HepG2 (cell line): ENCODE results near the gene IER5L. TPM values are rescaled to one million over a fixed set of nuclear protein-coding genes. Genes with fewer than 3 reads are reported as not detected.
A peak's percentile ranks its signal among the peaks of the same experiment; 100 is the strongest.

Source experiments
- ATAC-seq: fragments of 200-7000 bp; cut with Tn5 transposase; 3 replicates; pipeline ENCODE4 v1.9.1; 2020; ENCODE audit warnings: mild to moderate bottlenecking, moderate library complexity
- BruUV-seq: library from RNA; stranded (reverse); fragments of 400-500 nt; replicated peaks from 2 replicates; lab custom pipeline; 2021; lab: Mats Ljungman, UMichigan
- CTCF ChIA-PET: fragments of 300-600 bp; formaldehyde crosslinking; extraction: SDS; loops from one replicate; lab custom pipeline; 2021; ENCODE audit warnings: low total read pairs, inconsistent platforms, low intra/inter-chr PET ratio; lab: Yijun Ruan, JAX
- POLR2A ChIA-PET: fragments of 350-600 bp; sonication (Branson Sonifier 250); formaldehyde crosslinking; loops from one replicate; lab custom pipeline; 2020; ENCODE audit warnings: antibody characterized with exemption, inconsistent platforms; lab: Yijun Ruan, JAX
- DNase-seq: peaks from one replicate; pipeline ENCODE4 v3.0.0-alpha.2; 2015; ENCODE audit warnings: low spot score
- FAIRE-seq: peaks from 3 replicates; lab custom pipeline; 2011; peaks lifted over from hg19 to GRCh38; lab: Jason Lieb, UNC
- H2AFZ ChIP-seq: one replicate; pipeline ENCODE4 v1.6.1; 2011; ENCODE audit warnings: low read length, inconsistent platforms
- H3K27ac ChIP-seq: fragments of 300-600 bp; 3 replicates; pipeline ENCODE4 v1.8.0; 2011; ENCODE audit warnings: mixed run types, mild to moderate bottlenecking, mixed read lengths, low read length, inconsistent platforms; ENCODE audit not compliant: insufficient read depth; ENCODE audit errors: extremely low read length
- H3K27me3 ChIP-seq, 2 experiments: fragments of 200-600 bp in 1 of 2; 2 replicates in 1 of 2; 3 replicates in 1 of 2; pipeline versions ENCODE4 v1.6.0 to v1.8.0; 2011; ENCODE audit warnings: low read length in 2 of 2, mild to moderate bottlenecking in 2 of 2, moderate library complexity in 2 of 2, inconsistent platforms in 1 of 2; ENCODE audit not compliant: insufficient read depth in 2 of 2, control insufficient read depth in 1 of 2
- H3K36me3 ChIP-seq, 2 experiments: fragments of 200-600 bp in 1 of 2; replicated peaks in 1 of 2; 2 replicates in 1 of 2; 3 replicates in 1 of 2; pipeline versions ENCODE4 v1.5.1 to v1.8.0; 2011; ENCODE audit warnings: low read length in 2 of 2, inconsistent platforms in 1 of 2; ENCODE audit not compliant: insufficient read depth in 2 of 2, control insufficient read depth in 1 of 2
- H3K4me1 ChIP-seq: 2 replicates; pipeline ENCODE4 v1.5.1; 2012; ENCODE audit warnings: low read length, inconsistent platforms; ENCODE audit not compliant: insufficient read depth
- H3K4me2 ChIP-seq: 2 replicates; pipeline ENCODE4 v1.6.0; 2011; ENCODE audit warnings: low read depth, low read length, inconsistent platforms
- H3K4me3 ChIP-seq, 3 experiments: fragments of 200-600 bp in 1 of 3; sonication (generic), shearing (Covaris generic) in 1 of 3; replicated peaks in 1 of 3; 2 replicates each; pipeline ENCODE4 v1.5.1; 2011 to 2016; ENCODE audit warnings: low read length in 3 of 3, inconsistent platforms in 2 of 3, low read depth in 2 of 3, mild to moderate bottlenecking in 2 of 3, control low read depth in 1 of 3, mixed read lengths in 1 of 3; ENCODE audit not compliant: insufficient read depth in 1 of 3
- H3K79me2 ChIP-seq: one replicate; pipeline ENCODE4 v1.6.1; 2011; ENCODE audit warnings: low read length, inconsistent platforms; ENCODE audit not compliant: insufficient read depth
- H3K9ac ChIP-seq: 2 replicates; pipeline ENCODE4 v1.6.0; 2011; ENCODE audit warnings: mild to moderate bottlenecking, low read depth, low read length, inconsistent platforms; ENCODE audit not compliant: insufficient read depth
- H3K9me3 ChIP-seq: 2 replicates; pipeline ENCODE4 v1.5.1; 2012; ENCODE audit warnings: mild to moderate bottlenecking, low read length
- H4K20me1 ChIP-seq: 2 replicates; pipeline ENCODE4 v1.6.0; 2011; ENCODE audit warnings: inconsistent platforms, mild to moderate bottlenecking, low read length, moderate library complexity; ENCODE audit not compliant: insufficient read depth
- MLX ChIP-seq: IDR thresholded peaks from 2 replicates; pipeline ENCODE4 v1.6.1; 2016
- PHF5A ChIP-seq: IDR thresholded peaks from one replicate; pipeline ENCODE4 v1.6.1; 2018; ENCODE audit warnings: low read depth, missing genetic modification reagents; ENCODE audit not compliant: unreplicated experiment
- SP140L ChIP-seq: sonication (generic); formaldehyde crosslinking; IDR thresholded peaks from 2 replicates; pipeline ENCODE4 v1.4.0; 2020; ENCODE audit warnings: missing genetic modification reagents, borderline replicate concordance
- TP53 ChIP-seq: sonication (generic); formaldehyde crosslinking; conservative IDR thresholded peaks from 2 replicates; pipeline ENCODE4 v1.4.0; 2020; ENCODE audit warnings: missing genetic modification reagents
- ZNF101 ChIP-seq: sonication (generic); formaldehyde crosslinking; IDR thresholded peaks from 2 replicates; pipeline ENCODE4 v1.4.0; 2020; ENCODE audit warnings: mild to moderate bottlenecking, low read depth, missing genetic modification reagents, borderline replicate concordance
- ZNF432 ChIP-seq: sonication (generic); formaldehyde crosslinking; IDR thresholded peaks from 2 replicates; pipeline ENCODE4 v1.5.0; 2020; ENCODE audit warnings: missing genetic modification reagents, mild to moderate bottlenecking, borderline replicate concordance
- ZNF510 ChIP-seq: sonication (generic); formaldehyde crosslinking; IDR thresholded peaks from 2 replicates; pipeline ENCODE4 v1.4.0; 2020; ENCODE audit warnings: low read depth, mild to moderate bottlenecking, missing genetic modification reagents
- ZNF569 ChIP-seq: sonication (generic); formaldehyde crosslinking; IDR thresholded peaks from 2 replicates; pipeline ENCODE4 v1.5.0; 2020; ENCODE audit warnings: mild to moderate bottlenecking, missing genetic modification reagents, moderate library complexity, borderline replicate concordance
- ZNF646 ChIP-seq: sonication (generic); formaldehyde crosslinking; IDR thresholded peaks from 2 replicates; pipeline ENCODE4 v1.9.0; 2021; ENCODE audit warnings: mild to moderate bottlenecking, missing genetic modification reagents
- WGBS: methylation state at CpG from one replicate; pipeline ENCODE4 v1.1.6; 2017; ENCODE audit warnings: low lambda C conversion rate; 5-methylcytosine and 5-hydroxymethylcytosine counted together
- in situ Hi-C: cut with HindIII; loops from 2 replicates; pipeline ENCODE4 v1.10.0; 2017; ENCODE audit warnings: low pct_unique_long_range_greater_than_20kb; ENCODE audit not compliant: extremely low pct_ligation_motif_present
- intact Hi-C: fragments of 100-400 bp; cut with micrococcal nuclease; formaldehyde crosslinking; loops from one replicate; pipeline ENCODE4 v1.10.0; 2022; ENCODE audit not compliant: unreplicated experiment
- polyA plus RNA-seq, 8 experiments: library from polyadenylated mRNA; depleted of rRNA in 3 of 8; stranded (reverse) in 7 of 8; unstranded in 1 of 8; fragments of >200 nt; fragmentation: Illumina TruSeq in 4 of 8; extraction: Trizol in 4 of 8; gene quantifications; 2 replicates each; pipeline versions ENCODE4 v1.2.1 to v1.2.3, GENCODE V29; 2011 to 2016; ENCODE audit warnings: low read depth in 4 of 8, missing spikeins in 1 of 8, mixed read lengths in 1 of 8; ENCODE audit not compliant: insufficient read depth in 1 of 8
- total RNA-seq, 5 experiments: library from RNA; depleted of rRNA; stranded (reverse); fragments of >200 nt; fragmentation: Illumina TruSeq; extraction: Trizol; gene quantifications; 2 replicates each; pipeline ENCODE4 v1.2.3, GENCODE V29; 2016; ENCODE audit warnings: low read depth in 1 of 5
- TF ChIP-seq, protein P1 (sequence below): sonication (generic); formaldehyde crosslinking; IDR thresholded peaks from 2 replicates; pipeline ENCODE4 v1.5.1; 2020; ENCODE audit warnings: missing genetic modification reagents, mild to moderate bottlenecking, borderline replicate concordance
- TF ChIP-seq, protein P2 (sequence below), 2 experiments: sonication (generic) in 1 of 2; formaldehyde crosslinking in 1 of 2; IDR thresholded peaks; 2 replicates each; pipeline versions ENCODE4 v1.4.0 to v1.6.1; 2018 to 2020; ENCODE audit warnings: missing genetic modification reagents in 2 of 2, borderline replicate concordance in 1 of 2, low read depth in 1 of 2, mild to moderate bottlenecking in 1 of 2, missing biosample characterization in 1 of 2

The IER5L gene
- total and polyA plus RNA-seq, 2 of the 13 experiments (the other 11 are each of a cell fraction or from before 2014, with no cell fraction given): 1.8 to 3.3 TPM

DNA sequence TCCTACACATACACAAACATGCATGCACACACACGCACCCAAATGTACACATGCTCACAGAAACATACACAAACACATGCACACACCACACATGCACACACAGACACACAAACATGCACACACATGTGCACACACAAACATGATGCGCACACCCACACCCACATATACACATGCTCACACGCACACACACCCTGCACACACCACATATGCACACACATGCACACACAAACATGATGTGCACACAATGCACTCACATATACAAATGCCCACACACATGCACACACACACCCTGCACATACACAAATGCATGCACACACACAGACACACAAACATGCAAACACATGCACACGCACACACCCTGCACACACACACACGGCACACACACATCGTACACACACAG is 7.3 kb upstream of the IER5L start (continued):
- peak; percentile 26; the same call in 1 of the 2 replicates for TF ChIP-seq ZNF646 (CRISPR knock-in tag)

DNA sequence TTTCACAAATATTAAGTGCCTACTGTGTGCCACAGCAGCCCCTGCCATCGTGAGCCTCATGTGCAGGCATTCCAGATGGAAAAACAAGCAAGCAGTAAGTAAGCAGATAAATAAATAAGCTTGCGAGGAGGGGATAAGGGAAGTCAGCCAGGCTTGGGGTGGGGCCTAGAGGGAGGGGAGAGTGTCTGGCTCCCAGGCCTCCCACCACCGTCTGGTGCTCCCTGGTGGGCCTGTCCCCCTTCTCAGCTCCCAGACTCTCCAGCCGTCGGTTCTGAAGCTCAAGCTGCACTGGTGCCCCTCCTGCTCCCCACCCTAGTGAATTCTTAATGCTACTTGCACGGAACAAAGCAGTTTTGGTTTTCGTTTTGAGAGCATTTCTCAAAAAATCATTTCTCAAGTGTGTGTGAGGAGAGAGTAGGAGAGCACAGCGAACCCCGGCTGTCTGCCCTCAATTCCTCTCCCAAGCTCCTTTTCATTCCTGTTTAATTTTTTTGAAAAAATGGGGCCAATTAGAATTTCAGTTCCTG is 6.6 kb upstream of the IER5L start:
- Histone ChIP-seq H3K4me3 (no peak overlapping the region), H4K20me1 (no peaks in the 10 kb centered on the region), H3K27me3 (peaks cover 0 to 15% of the 10 kb centered on the region in 2 experiments; a peak in 1 of 5 replicates), H3K79me2 (no peaks in the 10 kb centered on the region), H3K4me1 (peaks cover 41% of the 10 kb centered on the region), H3K4me2 (no peak overlapping the region), H2AFZ (no peak overlapping the region), H3K27ac (no peak overlapping the region), H3K9ac (no peak overlapping the region), H3K9me3 (no peaks in the 10 kb centered on the region), H3K36me3 (no peaks in the 10 kb centered on the region)
- ChIA-PET POLR2A (no interaction called here), CTCF (no interaction called here)
- no TSS peak for BruUV-seq
- intact Hi-C loops: no loop called here
- in situ Hi-C loops: no loop called here
- DNase-seq (no peak), FAIRE-seq (no peak), ATAC-seq (no peak)
- 26% methylated on average over 9 of the region's 9 CpGs for WGBS
- TF ChIP-seq SP140L (CRISPR knock-in tag) (no peak), MLX (no peak), ZNF510 (CRISPR knock-in tag) (no peak), ZNF432 (CRISPR knock-in tag) (no peak), ZNF101 (no peak), TP53 (CRISPR knock-in tag) (no peak), ZNF569 (CRISPR knock-in tag) (no peak), PHF5A (CRISPR knock-in tag) (no peak)
- TF ChIP-seq, protein P1, sequence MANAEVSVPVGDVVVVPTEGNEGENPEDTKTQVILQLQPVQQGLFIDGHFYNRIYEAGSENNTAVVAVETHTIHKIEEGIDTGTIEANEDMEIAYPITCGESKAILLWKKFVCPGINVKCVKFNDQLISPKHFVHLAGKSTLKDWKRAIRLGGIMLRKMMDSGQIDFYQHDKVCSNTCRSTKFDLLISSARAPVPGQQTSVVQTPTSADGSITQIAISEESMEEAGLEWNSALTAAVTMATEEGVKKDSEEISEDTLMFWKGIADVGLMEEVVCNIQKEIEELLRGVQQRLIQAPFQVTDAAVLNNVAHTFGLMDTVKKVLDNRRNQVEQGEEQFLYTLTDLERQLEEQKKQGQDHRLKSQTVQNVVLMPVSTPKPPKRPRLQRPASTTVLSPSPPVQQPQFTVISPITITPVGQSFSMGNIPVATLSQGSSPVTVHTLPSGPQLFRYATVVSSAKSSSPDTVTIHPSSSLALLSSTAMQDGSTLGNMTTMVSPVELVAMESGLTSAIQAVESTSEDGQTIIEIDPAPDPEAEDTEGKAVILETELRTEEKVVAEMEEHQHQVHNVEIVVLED (CRISPR knock-in tag): no peak
- TF ChIP-seq, protein P2, sequence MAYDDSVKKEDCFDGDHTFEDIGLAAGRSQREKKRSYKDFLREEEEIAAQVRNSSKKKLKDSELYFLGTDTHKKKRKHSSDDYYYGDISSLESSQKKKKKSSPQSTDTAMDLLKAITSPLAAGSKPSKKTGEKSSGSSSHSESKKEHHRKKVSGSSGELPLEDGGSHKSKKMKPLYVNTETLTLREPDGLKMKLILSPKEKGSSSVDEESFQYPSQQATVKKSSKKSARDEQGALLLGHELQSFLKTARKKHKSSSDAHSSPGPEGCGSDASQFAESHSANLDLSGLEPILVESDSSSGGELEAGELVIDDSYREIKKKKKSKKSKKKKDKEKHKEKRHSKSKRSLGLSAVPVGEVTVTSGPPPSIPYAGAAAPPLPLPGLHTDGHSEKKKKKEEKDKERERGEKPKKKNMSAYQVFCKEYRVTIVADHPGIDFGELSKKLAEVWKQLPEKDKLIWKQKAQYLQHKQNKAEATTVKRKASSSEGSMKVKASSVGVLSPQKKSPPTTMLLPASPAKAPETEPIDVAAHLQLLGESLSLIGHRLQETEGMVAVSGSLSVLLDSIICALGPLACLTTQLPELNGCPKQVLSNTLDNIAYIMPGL (CRISPR knock-in tag; IDR thresholded peaks at IDR 0.05; ENCODE audit: borderline replicate concordance in 1 of 2, low read depth in 1 of 2): no peak
